ENCODE measurements around the gene TIAM2. TPM values are rescaled to one million over a fixed set of nuclear protein-coding genes. Genes with fewer than 3 reads are reported as not detected.

TIAM2 gene
- total and polyA plus RNA-seq, 4 donors, result 1.6 to 19.9 (median 11.6) TPM

DNA sequence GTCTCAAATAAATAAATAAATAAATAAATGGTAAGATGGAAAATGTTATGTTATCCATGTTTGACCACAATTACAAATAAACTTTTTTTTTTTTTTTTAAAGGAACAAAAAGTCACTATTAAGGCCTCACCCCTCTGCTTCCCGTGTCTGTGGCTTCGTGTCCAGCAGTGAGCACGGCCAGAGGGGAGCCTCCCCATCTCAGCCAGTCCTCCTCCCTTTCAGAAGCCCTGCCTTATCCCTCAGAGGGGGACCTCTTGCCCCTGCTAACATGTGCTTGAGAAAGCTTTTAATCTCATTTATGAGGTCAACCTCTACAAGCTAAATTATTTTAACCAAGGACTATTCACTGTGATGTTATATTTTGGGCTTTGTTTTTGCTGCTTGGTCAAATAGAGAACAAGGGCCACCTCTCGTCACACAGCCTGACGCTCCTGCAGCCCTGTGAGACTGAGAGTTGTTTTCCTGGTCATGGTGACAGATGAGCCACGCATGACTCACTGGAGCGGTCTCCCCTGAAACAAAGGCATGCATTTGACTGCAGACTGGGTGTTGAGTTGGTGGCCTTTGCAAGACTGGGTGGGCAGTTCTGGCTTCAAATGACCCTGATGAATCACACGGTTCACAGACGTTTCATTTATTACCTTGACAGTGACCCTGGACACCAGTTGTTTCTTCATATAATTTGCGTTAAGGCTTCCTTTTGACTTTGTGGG, 131.8 kb downstream of the TIAM2 start:
- ATAC-seq (ENCODE audit: low FRiP score), result no peak
- 70 to 74% methylated on average over 10 of the region's 10 CpGs for WGBS, 2 donors
- H3K36me3 ChIP-seq (ENCODE audit: control insufficient read depth in 1 of 2, insufficient read depth in 2 of 2, low read length in 1 of 2), result no peaks in the 10 kb centered on the region
- no peak overlapping the region for H3K27ac ChIP-seq (ENCODE audit: low read depth in 1 of 2, low read length in 2 of 2)
- no peaks in the 10 kb centered on the region for H3K27me3 ChIP-seq (ENCODE audit: control insufficient read depth in 1 of 2, insufficient read depth in 2 of 2, low read length in 1 of 2)
- no peak for DNase-seq
- H3K4me3 ChIP-seq (ENCODE audit: low read length in 2 of 2), result no peak overlapping the region
- H3K9me3 ChIP-seq (ENCODE audit: control insufficient read depth, low read length), result no peaks in the 10 kb centered on the region
- no peaks in the 10 kb centered on the region for H3K4me1 ChIP-seq (ENCODE audit: control insufficient read depth in 1 of 2, insufficient read depth in 2 of 2, low read length in 2 of 2)
- intact Hi-C loops (cut with DNase I), result no loop called here

DNA sequence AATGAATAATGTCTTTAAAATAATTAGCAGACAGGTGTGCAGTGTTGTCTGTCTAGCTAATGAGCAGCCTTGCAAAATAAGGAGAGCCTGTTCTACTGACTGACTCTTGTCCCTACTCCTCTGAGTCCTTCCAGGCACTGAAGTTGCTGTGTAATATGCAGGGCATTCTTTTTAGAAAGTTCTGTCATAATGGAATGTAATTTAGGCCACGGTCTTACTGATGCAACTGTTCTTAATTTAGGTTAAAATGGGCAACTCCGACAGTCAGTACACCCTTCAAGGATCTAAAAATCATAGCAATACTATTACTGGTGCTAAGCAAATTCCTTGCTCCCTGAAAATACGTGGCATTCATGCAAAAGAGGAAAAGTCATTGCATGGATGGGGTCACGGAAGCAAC, 133.9 kb downstream of the TIAM2 start:
- Histone ChIP-seq H3K27me3 (ENCODE audit: control insufficient read depth in 1 of 2, insufficient read depth in 2 of 2, low read length in 1 of 2) (no peaks in the 10 kb centered on the region), H3K4me3 (ENCODE audit: low read length in 2 of 2) (no peak overlapping the region), H3K27ac (ENCODE audit: low read depth in 1 of 2, low read length in 2 of 2) (no peak overlapping the region), H3K36me3 (ENCODE audit: control insufficient read depth in 1 of 2, insufficient read depth in 2 of 2, low read length in 1 of 2) (no peaks in the 10 kb centered on the region), H3K9me3 (ENCODE audit: control insufficient read depth, low read length) (no peaks in the 10 kb centered on the region), H3K4me1 (ENCODE audit: control insufficient read depth in 1 of 2, insufficient read depth in 2 of 2, low read length in 2 of 2) (no peaks in the 10 kb centered on the region)
- intact Hi-C loops (cut with DNase I), result no loop called here
- no peak for DNase-seq
- WGBS, 2 donors, result 48 to 50% methylated on average over 4 of the region's 4 CpGs
- ATAC-seq (ENCODE audit: low FRiP score), result no peak

DNA sequence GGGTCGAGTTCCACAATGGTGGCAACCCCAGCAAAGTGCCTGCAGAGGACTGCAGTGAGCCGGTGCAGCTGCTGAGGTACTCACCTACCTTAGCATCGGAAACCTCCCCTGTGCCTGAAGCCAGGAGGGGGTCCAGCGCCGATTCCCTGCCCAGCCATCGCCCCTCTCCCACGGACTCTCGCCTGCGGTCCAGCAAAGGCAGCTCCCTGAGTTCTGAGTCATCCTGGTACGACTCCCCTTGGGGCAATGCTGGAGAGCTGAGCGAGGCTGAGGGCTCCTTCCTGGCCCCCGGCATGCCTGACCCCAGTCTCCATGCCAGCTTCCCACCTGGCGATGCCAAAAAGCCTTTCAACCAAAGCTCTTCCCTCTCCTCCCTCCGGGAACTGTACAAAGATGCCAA, 134.6 kb downstream of the TIAM2 start:
- H3K9me3 ChIP-seq (ENCODE audit: control insufficient read depth, low read length), result no peaks in the 10 kb centered on the region
- no peak overlapping the region for H3K4me3 ChIP-seq (ENCODE audit: low read length in 2 of 2)
- WGBS, 2 donors, result 97 to 98% methylated on average over 14 of the region's 14 CpGs
- ATAC-seq (ENCODE audit: low FRiP score), result peak; percentile 42
- intact Hi-C loops (cut with DNase I), result no loop called here
- no peaks in the 10 kb centered on the region for H3K27me3 ChIP-seq (ENCODE audit: control insufficient read depth in 1 of 2, insufficient read depth in 2 of 2, low read length in 1 of 2)
- no peak overlapping the region for H3K27ac ChIP-seq (ENCODE audit: low read depth in 1 of 2, low read length in 2 of 2)
- no peaks in the 10 kb centered on the region for H3K4me1 ChIP-seq (ENCODE audit: control insufficient read depth in 1 of 2, insufficient read depth in 2 of 2, low read length in 2 of 2)
- H3K36me3 ChIP-seq (ENCODE audit: control insufficient read depth in 1 of 2, insufficient read depth in 2 of 2, low read length in 1 of 2), result no peaks in the 10 kb centered on the region
- no peak for DNase-seq

DNA sequence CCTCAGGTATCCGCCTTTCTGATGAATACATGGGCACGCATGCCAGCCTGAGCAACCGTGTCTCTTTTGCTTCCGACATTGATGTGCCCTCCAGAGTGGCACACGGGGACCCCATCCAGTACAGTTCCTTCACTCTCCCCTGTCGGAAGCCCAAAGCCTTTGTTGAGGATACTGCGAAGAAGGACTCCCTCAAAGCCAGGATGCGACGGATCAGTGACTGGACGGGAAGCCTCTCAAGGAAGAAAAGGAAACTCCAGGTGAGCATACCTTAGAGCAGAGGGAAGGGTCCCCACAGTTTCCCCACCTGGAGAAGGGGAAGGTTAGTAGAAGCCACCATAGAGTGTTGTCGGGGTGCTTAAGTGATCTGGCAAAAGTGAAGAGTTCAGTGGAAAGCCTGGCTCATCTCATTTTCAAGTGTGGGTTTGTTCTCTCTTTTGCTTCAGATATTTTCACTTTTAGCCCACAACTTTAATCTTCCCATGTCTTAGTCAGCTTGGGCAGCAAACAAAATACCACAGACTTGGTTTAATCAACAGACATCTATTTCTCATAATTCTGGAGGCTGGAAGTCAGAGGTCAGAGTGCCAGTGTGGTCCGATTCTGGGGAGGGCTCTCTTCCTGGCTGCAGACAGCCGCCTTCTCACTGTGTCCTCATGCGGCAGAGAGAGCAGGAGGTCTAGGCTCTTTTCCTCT, 135.2 kb downstream of the TIAM2 start:
- DNase-seq (no peak), ATAC-seq (ENCODE audit: low FRiP score) (no peak)
- Histone ChIP-seq H3K27me3 (ENCODE audit: control insufficient read depth in 1 of 2, insufficient read depth in 2 of 2, low read length in 1 of 2) (no peaks in the 10 kb centered on the region), H3K4me1 (ENCODE audit: control insufficient read depth in 1 of 2, insufficient read depth in 2 of 2, low read length in 2 of 2) (no peaks in the 10 kb centered on the region), H3K36me3 (ENCODE audit: control insufficient read depth in 1 of 2, insufficient read depth in 2 of 2, low read length in 1 of 2) (no peaks in the 10 kb centered on the region), H3K27ac (ENCODE audit: low read depth in 1 of 2, low read length in 2 of 2) (no peak overlapping the region), H3K9me3 (ENCODE audit: control insufficient read depth, low read length) (no peaks in the 10 kb centered on the region), H3K4me3 (ENCODE audit: low read length in 2 of 2) (no peak overlapping the region)
- 88 to 98% methylated on average over 14 of the region's 14 CpGs for WGBS, 2 donors
- intact Hi-C loops (cut with DNase I), result no loop called here

DNA sequence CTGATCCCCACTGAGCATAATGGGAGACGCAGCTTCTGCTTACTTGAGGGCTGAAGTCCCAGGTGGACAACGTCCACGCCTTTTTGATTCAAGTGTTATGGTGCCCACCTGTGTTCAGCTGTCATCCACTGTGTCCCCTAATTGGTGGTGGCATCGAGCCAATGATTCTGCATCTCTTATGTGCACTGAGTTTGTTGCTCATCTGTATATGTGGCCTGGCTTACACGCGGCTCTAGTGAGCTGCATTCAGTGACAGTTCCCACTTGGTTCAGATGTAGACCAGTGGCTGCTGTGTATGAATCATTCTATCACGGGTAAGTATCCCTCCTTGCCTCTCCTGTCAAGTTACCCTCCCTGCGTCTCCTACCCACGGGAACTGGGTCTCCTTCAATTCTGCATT, 137.5 kb downstream of the TIAM2 start:
- peak in 1 of 2 donors; percentile 10 for DNase-seq
- H3K36me3 ChIP-seq (ENCODE audit: control insufficient read depth in 1 of 2, insufficient read depth in 2 of 2, low read length in 1 of 2), result no peaks in the 10 kb centered on the region
- no peak for ATAC-seq (ENCODE audit: low FRiP score)
- intact Hi-C loops (cut with DNase I), result no loop called here
- H3K27ac ChIP-seq (ENCODE audit: low read depth in 1 of 2, low read length in 2 of 2), result no peak overlapping the region
- WGBS, 2 donors, result 90 to 93% methylated on average over 9 of the region's 9 CpGs
- no peak overlapping the region for H3K4me3 ChIP-seq (ENCODE audit: low read length in 2 of 2)
- H3K27me3 ChIP-seq (ENCODE audit: control insufficient read depth in 1 of 2, insufficient read depth in 2 of 2, low read length in 1 of 2), result no peaks in the 10 kb centered on the region
- H3K9me3 ChIP-seq (ENCODE audit: control insufficient read depth, low read length), result no peaks in the 10 kb centered on the region
- H3K4me1 ChIP-seq (ENCODE audit: control insufficient read depth in 1 of 2, insufficient read depth in 2 of 2, low read length in 2 of 2), result no peaks in the 10 kb centered on the region

DNA sequence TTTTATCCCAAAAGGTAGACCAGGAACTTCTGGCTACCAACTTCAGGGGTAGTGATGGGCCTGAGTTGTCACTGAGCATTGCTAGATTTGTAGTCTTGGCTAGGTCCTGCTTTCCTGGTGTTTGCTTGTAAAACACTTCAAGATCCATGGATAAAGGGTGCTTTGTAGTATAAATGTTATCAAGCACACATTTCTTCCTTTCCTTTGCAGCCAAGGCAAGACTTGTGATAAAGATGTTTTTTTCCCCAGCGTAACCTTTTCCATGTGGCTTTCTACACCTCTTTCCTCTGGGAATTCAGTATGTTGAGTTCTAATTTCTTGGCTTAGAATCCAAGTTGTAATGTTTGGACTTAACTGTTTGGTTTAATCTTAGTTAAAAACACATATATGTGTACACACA, 145.9 kb downstream of the TIAM2 start:
- Histone ChIP-seq H3K4me1 (ENCODE audit: control insufficient read depth in 1 of 2, insufficient read depth in 2 of 2, low read length in 2 of 2) (peaks cover 0 to 5% of the 10 kb centered on the region in 2 donors), H3K9me3 (ENCODE audit: control insufficient read depth, low read length) (no peaks in the 10 kb centered on the region), H3K4me3 (ENCODE audit: low read length in 2 of 2) (no peak overlapping the region), H3K36me3 (ENCODE audit: control insufficient read depth in 1 of 2, insufficient read depth in 2 of 2, low read length in 1 of 2) (no peaks in the 10 kb centered on the region), H3K27ac (ENCODE audit: low read depth in 1 of 2, low read length in 2 of 2) (no peak overlapping the region), H3K27me3 (ENCODE audit: control insufficient read depth in 1 of 2, insufficient read depth in 2 of 2, low read length in 1 of 2) (no peaks in the 10 kb centered on the region)
- ATAC-seq (ENCODE audit: low FRiP score), result no peak
- DNase-seq, result no peak
- 8 to 30% methylated on average over 1 of the region's 1 CpG for WGBS, 2 donors
- intact Hi-C loops (cut with DNase I), result no loop called here

DNA sequence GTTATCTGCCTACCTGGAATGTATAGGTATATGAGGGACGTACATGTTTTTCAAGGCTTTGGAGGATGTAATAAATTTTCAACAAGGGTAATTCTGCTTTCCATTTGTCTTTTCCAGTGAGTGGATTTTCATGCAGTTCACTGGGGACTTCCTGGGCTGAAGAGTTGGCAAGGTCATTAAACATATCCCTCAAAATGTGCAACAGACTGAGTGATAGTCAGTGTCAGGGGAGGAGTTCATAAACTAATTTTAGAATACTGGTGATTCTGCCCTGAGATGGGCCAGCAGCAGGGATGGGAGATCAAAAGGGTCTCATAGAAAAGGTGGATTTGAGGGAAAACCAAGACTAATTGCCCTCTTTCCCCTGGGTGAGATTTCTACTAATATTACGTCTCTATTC, 146.4 kb downstream of the TIAM2 start:
- DNase-seq, result no peak
- no peak for ATAC-seq (ENCODE audit: low FRiP score)
- WGBS, 2 donors, result 73 to 82% methylated on average over 2 of the region's 2 CpGs
- H3K4me1 ChIP-seq (ENCODE audit: control insufficient read depth in 1 of 2, insufficient read depth in 2 of 2, low read length in 2 of 2), result peaks cover 0 to 5% of the 10 kb centered on the region in 2 donors
- no peaks in the 10 kb centered on the region for H3K36me3 ChIP-seq (ENCODE audit: control insufficient read depth in 1 of 2, insufficient read depth in 2 of 2, low read length in 1 of 2)
- intact Hi-C loops (cut with DNase I), result no loop called here
- H3K27me3 ChIP-seq (ENCODE audit: control insufficient read depth in 1 of 2, insufficient read depth in 2 of 2, low read length in 1 of 2), result no peaks in the 10 kb centered on the region
- no peaks in the 10 kb centered on the region for H3K9me3 ChIP-seq (ENCODE audit: control insufficient read depth, low read length)
- H3K27ac ChIP-seq (ENCODE audit: low read depth in 1 of 2, low read length in 2 of 2), result no peak overlapping the region
- H3K4me3 ChIP-seq (ENCODE audit: low read length in 2 of 2), result no peak overlapping the region

DNA sequence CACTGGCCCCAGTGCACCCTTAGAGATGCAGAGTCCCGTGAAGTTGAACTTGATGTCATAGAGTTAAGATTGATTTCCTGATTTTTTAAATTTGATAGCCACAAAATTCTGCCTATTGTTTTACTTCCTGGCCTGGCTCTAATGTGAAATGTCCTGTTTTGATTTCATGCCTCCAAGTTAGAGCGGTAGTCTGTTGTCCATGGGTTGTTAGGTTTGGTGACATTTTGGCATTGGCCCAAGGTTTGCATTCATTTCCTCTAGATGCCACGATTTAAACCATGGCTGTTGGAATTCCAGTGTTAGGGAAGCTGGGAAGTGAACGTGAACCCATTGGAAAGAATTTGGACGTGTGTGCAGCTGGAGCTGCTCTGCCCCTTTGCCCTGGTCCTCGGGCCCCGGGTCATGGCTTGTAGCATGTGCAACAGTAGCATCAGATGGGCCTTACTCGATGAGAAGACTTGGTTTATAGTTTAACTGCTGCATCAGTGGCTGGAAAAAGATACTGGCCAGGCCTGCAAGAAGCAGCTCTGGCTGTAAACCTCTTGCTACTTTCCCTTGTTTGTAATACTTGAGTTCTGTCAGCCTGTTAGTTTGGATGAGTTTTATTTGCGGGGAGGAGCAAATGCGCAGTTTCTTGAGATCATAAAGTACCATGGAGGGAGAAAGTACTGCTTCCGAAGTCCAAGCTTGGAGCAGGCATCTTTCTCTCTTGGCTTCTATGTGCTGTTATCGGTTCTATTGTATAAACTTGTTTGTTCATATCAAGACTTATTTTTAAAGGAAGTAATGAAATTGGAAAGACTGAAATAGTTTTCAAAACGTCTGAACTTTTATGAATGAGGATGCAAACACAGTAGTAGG, 147.3 kb downstream of the TIAM2 start:
- H3K36me3 ChIP-seq (ENCODE audit: control insufficient read depth in 1 of 2, insufficient read depth in 2 of 2, low read length in 1 of 2), result no peaks in the 10 kb centered on the region
- DNase-seq, result peak in 1 of 2 donors; percentile 55
- H3K4me1 ChIP-seq (ENCODE audit: control insufficient read depth in 1 of 2, insufficient read depth in 2 of 2, low read length in 2 of 2), result peaks cover 0 to 5% of the 10 kb centered on the region in 2 donors
- peak overlapping the region; percentile 29 to 68 for H3K4me3 ChIP-seq (ENCODE audit: low read length in 2 of 2)
- 28 to 36% methylated on average over 13 of the region's 13 CpGs for WGBS, 2 donors
- intact Hi-C loops (cut with DNase I), result no loop called here
- H3K27ac ChIP-seq (ENCODE audit: low read depth in 1 of 2, low read length in 2 of 2), result peak overlapping the region; percentile 18 to 79
- H3K9me3 ChIP-seq (ENCODE audit: control insufficient read depth, low read length), result no peaks in the 10 kb centered on the region
- ATAC-seq (ENCODE audit: low FRiP score), result no peak
- no peaks in the 10 kb centered on the region for H3K27me3 ChIP-seq (ENCODE audit: control insufficient read depth in 1 of 2, insufficient read depth in 2 of 2, low read length in 1 of 2)

All from aorta (tissue), 5 donors.